Naive thymus-derived CD8-positive, alpha-beta T cell (primary cell): Measurements from ENCODE around the gene KLF13. TPM values are rescaled to one million over a fixed set of nuclear protein-coding genes. Genes with fewer than 3 reads are reported as not detected.
A peak's percentile ranks its signal among the peaks of the same experiment; 100 is the strongest.

Experiments
- ATAC-seq, 2 donors: fragments of 150-1000 bp; cut with Tn5 transposase in 1 of 2; sonication (Bioruptor Pico), chemical (Tn5 transposase) in 1 of 2; 1 replicate in 1 of 2; 2 replicates in 1 of 2; pipeline ENCODE4 v1.10.0; 2021; ENCODE audit warnings: mild to moderate bottlenecking in 2 of 2, moderate library complexity in 2 of 2
- POLR2A ChIA-PET: fragments of 350-600 bp; sonication (Branson Sonifier 250); formaldehyde crosslinking; loops from one replicate; lab custom pipeline; 2021; ENCODE audit warnings: antibody characterized with exemption; lab: Charles Lee
- DNase-seq, 10 donors: peaks; one replicate each; pipeline versions ENCODE4 v3.0.0 to v3.0.0-alpha.2; 2020 to 2022
- H3K27ac Mint-ChIP-seq, 10 donors: one replicate each; pipeline ENCODE4 v1.8.0; 2020 to 2022; ENCODE audit warnings: mild to moderate bottlenecking in 10 of 10, mixed read lengths in 10 of 10, moderate library complexity in 4 of 10, inconsistent platforms in 1 of 10
- H3K27me3 Mint-ChIP-seq, 5 donors: one replicate each; pipeline ENCODE4 v1.8.0; 2021 to 2022; ENCODE audit warnings: mixed read lengths in 5 of 5
- H3K36me3 Mint-ChIP-seq, 3 donors: one replicate each; pipeline ENCODE4 v1.8.0; 2020 to 2022; ENCODE audit warnings: mixed read lengths in 3 of 3, mild to moderate bottlenecking in 2 of 3, inconsistent platforms in 1 of 3
- H3K4me1 Mint-ChIP-seq, 4 donors: one replicate each; pipeline ENCODE4 v1.8.0; 2021 to 2022; ENCODE audit warnings: mixed read lengths in 4 of 4
- H3K4me3 Mint-ChIP-seq, 10 donors: one replicate each; pipeline ENCODE4 v1.8.0; 2020 to 2022; ENCODE audit warnings: mild to moderate bottlenecking in 10 of 10, mixed read lengths in 10 of 10, moderate library complexity in 6 of 10, inconsistent platforms in 1 of 10
- H3K9me3 Mint-ChIP-seq, 9 donors: one replicate each; pipeline ENCODE4 v1.8.0; 2020 to 2022; ENCODE audit warnings: mixed read lengths in 9 of 9, mild to moderate bottlenecking in 3 of 9, inconsistent platforms in 1 of 9, moderate library complexity in 1 of 9
- polyA plus RNA-seq, 3 donors: library from polyadenylated mRNA; unstranded; fragments of 300-500 nt; fragmentation: Illumina TruSeq; gene quantifications; one replicate each; pipeline ENCODE4 v1.2.3, GENCODE V29; 2021
- total RNA-seq, 8 experiments: library from RNA in 2 of 8; stranded (reverse) in 2 of 8; gene quantifications; one replicate each; pipeline ENCODE4 v1.2.3 and lab custom pipeline; 2021 to 2026

The KLF13 gene
- total and polyA plus RNA-seq, 5 experiments from 2014 or later: 70.1 to 244 (median 102) TPM

DNA sequence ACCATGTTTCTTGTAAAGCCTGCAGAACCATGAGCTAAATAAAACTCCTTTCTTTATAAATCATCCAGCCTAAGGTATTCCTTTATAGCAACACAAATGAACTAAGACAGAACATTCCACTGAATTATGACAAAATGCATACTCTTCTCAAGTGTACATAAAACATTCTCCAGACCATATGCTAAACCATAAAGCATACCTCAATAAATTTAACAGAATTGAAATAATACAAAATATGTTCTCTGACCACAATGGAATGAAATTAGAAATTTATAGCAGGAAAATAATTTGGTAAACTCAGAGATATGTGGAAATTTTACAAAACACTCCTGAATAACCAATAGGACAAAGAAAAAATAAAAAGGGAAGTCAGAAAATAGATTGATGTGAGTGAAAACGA is 88.6 kb downstream of the KLF13 start:
- Mint-ChIP-seq H3K4me3 (no peak overlapping the region), H3K9me3 (peaks cover 3 to 22% (median 15%) of the 10 kb centered on the region in 9 donors), H3K27me3 (no peaks in the 10 kb centered on the region), H3K4me1 (peaks cover 0 to 11% (median 2%) of the 10 kb centered on the region in 4 donors), H3K27ac (peak overlapping the region in 1 of 10 donors; percentile 47), H3K36me3 (peaks cover 0 to 13% (median 12%) of the 10 kb centered on the region in 3 donors)
- POLR2A ChIA-PET: interaction anchor here (0.9 kb wide), 1 partner anchor 17 kb away, joined by 3 read pairs; no protein-coding TSS in a partner anchor
- no peak for ATAC-seq
- DNase-seq: no peak

DNA sequence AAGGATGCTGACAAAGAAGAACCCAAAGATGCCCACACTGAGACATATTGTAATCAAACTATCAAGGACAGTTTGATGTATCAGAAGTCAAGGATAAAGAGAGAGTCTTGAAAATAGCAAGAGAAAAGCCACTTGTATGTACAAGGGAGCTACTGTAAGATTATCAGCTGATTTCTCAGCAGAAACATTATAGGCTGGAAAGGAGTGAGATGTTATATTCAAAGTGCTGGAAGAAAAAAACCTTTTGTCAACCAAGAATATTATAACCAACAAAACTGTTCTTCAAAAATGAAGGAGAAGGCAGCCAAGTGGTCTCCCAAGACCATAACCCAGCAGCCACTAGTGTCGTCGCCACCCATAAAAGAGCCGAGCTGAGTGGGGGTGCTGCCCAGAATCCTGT is 93.2 kb downstream of the KLF13 start:
- no peak for ATAC-seq
- Mint-ChIP-seq H3K36me3 (peaks cover 0 to 15% (median 13%) of the 10 kb centered on the region in 3 donors), H3K27ac (no peak overlapping the region), H3K27me3 (no peaks in the 10 kb centered on the region), H3K9me3 (peaks cover 3 to 29% (median 22%) of the 10 kb centered on the region in 9 donors), H3K4me3 (no peak overlapping the region), H3K4me1 (no peaks in the 10 kb centered on the region)
- no peak for DNase-seq
- POLR2A ChIA-PET: interaction anchor here (3.5 kb wide), 1 partner anchor 14 kb away, joined by 20 read pairs; no protein-coding TSS in a partner anchor

DNA sequence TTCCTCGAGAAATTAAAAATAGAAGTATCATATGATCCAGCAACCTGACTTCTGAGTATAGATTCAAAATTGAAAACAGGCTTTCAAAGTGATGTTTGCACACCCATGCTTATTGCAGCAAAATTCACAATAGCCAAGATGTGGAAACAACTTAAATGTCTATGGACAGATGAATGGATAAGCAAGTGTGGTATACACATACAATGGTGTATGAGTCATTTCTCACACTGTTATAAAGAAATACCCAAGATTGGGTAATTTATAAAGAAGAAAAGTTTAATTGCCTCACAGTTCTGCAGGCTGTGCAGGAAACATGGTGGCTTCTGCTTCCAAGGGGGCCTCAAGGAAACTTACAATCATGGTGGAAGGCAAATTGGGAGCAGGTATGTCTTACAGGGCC is 100.8 kb downstream of the KLF13 start:
- ATAC-seq: no peak
- Mint-ChIP-seq H3K9me3 (peaks cover 0 to 13% (median 4%) of the 10 kb centered on the region in 9 donors), H3K36me3 (peaks cover 0 to 3% (median 0%) of the 10 kb centered on the region in 3 donors), H3K4me1 (peaks cover 6 to 24% (median 11%) of the 10 kb centered on the region in 4 donors), H3K4me3 (no peak overlapping the region), H3K27ac (peak overlapping the region in 2 of 10 donors; percentile 3 to 5), H3K27me3 (no peaks in the 10 kb centered on the region)
- POLR2A ChIA-PET: interaction anchor here (1.0 kb wide), 1 partner anchor 99 kb away, joined by 3 read pairs; no protein-coding TSS in a partner anchor
- no peak for DNase-seq

Other genes with a start within 250 kb of the KLF13 start
- gene TRPM1, start 225.1 kb upstream of the KLF13 start, total RNA-seq: not detected
- not detected for gene TRPM1, start 225.1 kb upstream of the KLF13 start, polyA plus RNA-seq